HL-60 (cell line): ENCODE measurements around the gene FAM174C.

Source experiments
- DNase-seq, 2 experiments: peaks; one replicate each; pipeline ENCODE4 v3.0.0-alpha.2; 2010 to 2020; ENCODE audit warnings: low read depth in 1 of 2, low spot score in 1 of 2
- H3K27ac ChIP-seq: fragments of 250-450 bp; sonication (Bioruptor Pico); replicated peaks from 2 replicates; pipeline ENCODE4 v1.5.1; 2020; ENCODE audit warnings: mild to moderate bottlenecking, moderate library complexity
- H3K27me3 ChIP-seq: fragments of 250-450 bp; sonication (Bioruptor Pico); 2 replicates; pipeline ENCODE4 v1.5.1; 2021; ENCODE audit warnings: mild to moderate bottlenecking, moderate library complexity; ENCODE audit not compliant: insufficient read depth, poor library complexity, severe bottlenecking
- H3K4me3 ChIP-seq: replicated peaks from 2 replicates; pipeline ENCODE4 v1.5.1; 2011; ENCODE audit warnings: mild to moderate bottlenecking, control low read depth, low read length; ENCODE audit not compliant: insufficient read depth
- GABPA ChIP-seq: IDR thresholded peaks from 2 replicates; pipeline ENCODE4 v1.6.1; 2012; ENCODE audit warnings: low read depth
- POLR2AphosphoS5 ChIP-seq: IDR thresholded peaks from 2 replicates; pipeline ENCODE4 v1.6.1; 2012; ENCODE audit warnings: low read depth
- SPI1 ChIP-seq: IDR thresholded peaks from 2 replicates; pipeline ENCODE4 v1.6.1; 2012; ENCODE audit warnings: low read depth, mild to moderate bottlenecking, borderline replicate concordance
- long read RNA-seq: library from polyadenylated mRNA; unstranded; transcript quantifications from one replicate; pipeline ENCODE4 v2.0.0, GENCODE V29; 2020
- TF ChIP-seq, protein P1 (sequence below): IDR thresholded peaks from 2 replicates; pipeline ENCODE4 v1.6.1; 2012; ENCODE audit warnings: low read depth; ENCODE audit not compliant: insufficient replicate concordance
- TF ChIP-seq, protein P2 (sequence below): IDR thresholded peaks from one replicate; pipeline ENCODE4 v1.5.1; 2011; ENCODE audit warnings: low read length, control low read depth, inconsistent platforms; ENCODE audit not compliant: insufficient read depth

The FAM174C gene
- long read RNA-seq, transcript C19orf24-202 (3 exons, 668 nt), result minor isoform, 7 of 56 reads
- long read RNA-seq, transcript C19orf24-201 (3 exons, 983 nt), result major isoform, 35 of 56 reads
- long read RNA-seq, transcript C19orf24-203 (2 exons, 1,675 nt), result minor isoform, 8 of 56 reads
- long read RNA-seq, partial matches to known transcripts, result 0 of 56 reads
- long read RNA-seq, other reads (novel, unspliced or antisense), result 3 of 56 reads

- Histone ChIP-seq H3K27me3 (no peaks in the 10 kb centered on the region), H3K27ac (peak within 1 kb of the TSS; percentile 100), H3K4me3 (peak within 1 kb of the TSS; percentile 74)
- peak; percentile 96 to 98 for DNase-seq
- TF ChIP-seq POLR2AphosphoS5 (peak; percentile 66), GABPA (no peak)
Measured at GRCh38 chr19:1275260-1275975, at the start of gene FAM174C. Gene FAM174C, plus strand, starts transcription at chr19:1275530. Its CDS starts 20 bp downstream, at chr19:1275550.

DNA sequence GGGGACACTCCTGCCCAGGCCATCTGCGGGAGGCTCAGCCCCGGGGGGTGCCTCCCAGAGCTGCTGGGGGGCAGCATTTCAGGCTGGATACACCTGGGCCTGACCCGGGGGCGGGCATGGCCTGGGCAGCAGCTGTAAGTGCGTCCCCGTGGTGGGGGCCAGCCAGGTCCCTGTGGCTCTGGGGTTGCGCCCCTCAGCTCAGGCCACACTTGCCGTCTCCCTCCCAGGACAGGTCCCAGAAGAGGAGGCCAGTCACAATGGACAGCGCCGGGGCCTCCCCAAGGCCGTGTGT lies 49.2 kb upstream of the FAM174C start:
- Histone ChIP-seq H3K27me3 (no peaks in the 10 kb centered on the region), H3K4me3 (no peak overlapping the region), H3K27ac (no peak overlapping the region)
- no peak for DNase-seq
- TF ChIP-seq, protein P1, sequence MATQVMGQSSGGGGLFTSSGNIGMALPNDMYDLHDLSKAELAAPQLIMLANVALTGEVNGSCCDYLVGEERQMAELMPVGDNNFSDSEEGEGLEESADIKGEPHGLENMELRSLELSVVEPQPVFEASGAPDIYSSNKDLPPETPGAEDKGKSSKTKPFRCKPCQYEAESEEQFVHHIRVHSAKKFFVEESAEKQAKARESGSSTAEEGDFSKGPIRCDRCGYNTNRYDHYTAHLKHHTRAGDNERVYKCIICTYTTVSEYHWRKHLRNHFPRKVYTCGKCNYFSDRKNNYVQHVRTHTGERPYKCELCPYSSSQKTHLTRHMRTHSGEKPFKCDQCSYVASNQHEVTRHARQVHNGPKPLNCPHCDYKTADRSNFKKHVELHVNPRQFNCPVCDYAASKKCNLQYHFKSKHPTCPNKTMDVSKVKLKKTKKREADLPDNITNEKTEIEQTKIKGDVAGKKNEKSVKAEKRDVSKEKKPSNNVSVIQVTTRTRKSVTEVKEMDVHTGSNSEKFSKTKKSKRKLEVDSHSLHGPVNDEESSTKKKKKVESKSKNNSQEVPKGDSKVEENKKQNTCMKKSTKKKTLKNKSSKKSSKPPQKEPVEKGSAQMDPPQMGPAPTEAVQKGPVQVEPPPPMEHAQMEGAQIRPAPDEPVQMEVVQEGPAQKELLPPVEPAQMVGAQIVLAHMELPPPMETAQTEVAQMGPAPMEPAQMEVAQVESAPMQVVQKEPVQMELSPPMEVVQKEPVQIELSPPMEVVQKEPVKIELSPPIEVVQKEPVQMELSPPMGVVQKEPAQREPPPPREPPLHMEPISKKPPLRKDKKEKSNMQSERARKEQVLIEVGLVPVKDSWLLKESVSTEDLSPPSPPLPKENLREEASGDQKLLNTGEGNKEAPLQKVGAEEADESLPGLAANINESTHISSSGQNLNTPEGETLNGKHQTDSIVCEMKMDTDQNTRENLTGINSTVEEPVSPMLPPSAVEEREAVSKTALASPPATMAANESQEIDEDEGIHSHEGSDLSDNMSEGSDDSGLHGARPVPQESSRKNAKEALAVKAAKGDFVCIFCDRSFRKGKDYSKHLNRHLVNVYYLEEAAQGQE, result no peak
- TF ChIP-seq GABPA (no peak), SPI1 (no peak), POLR2AphosphoS5 (no peak)
- TF ChIP-seq, protein P2, sequence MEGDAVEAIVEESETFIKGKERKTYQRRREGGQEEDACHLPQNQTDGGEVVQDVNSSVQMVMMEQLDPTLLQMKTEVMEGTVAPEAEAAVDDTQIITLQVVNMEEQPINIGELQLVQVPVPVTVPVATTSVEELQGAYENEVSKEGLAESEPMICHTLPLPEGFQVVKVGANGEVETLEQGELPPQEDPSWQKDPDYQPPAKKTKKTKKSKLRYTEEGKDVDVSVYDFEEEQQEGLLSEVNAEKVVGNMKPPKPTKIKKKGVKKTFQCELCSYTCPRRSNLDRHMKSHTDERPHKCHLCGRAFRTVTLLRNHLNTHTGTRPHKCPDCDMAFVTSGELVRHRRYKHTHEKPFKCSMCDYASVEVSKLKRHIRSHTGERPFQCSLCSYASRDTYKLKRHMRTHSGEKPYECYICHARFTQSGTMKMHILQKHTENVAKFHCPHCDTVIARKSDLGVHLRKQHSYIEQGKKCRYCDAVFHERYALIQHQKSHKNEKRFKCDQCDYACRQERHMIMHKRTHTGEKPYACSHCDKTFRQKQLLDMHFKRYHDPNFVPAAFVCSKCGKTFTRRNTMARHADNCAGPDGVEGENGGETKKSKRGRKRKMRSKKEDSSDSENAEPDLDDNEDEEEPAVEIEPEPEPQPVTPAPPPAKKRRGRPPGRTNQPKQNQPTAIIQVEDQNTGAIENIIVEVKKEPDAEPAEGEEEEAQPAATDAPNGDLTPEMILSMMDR, result no peak

GRCh38 chr19:1226522-1227303 lies 48.6 kb upstream of the FAM174C start:
- no peaks in the 10 kb centered on the region for H3K27me3 ChIP-seq
- TF ChIP-seq SPI1 (no peak), POLR2AphosphoS5 (no peak), GABPA (no peak)
- TF ChIP-seq, protein P1, result no peak
- TF ChIP-seq, protein P2, result no peak
- no peak overlapping the region for H3K4me3 ChIP-seq
- H3K27ac ChIP-seq, result no peak overlapping the region
- DNase-seq, result no peak
